ENCODE data around the gene RBM24. TPM values are rescaled to one million over a fixed set of nuclear protein-coding genes. Genes with fewer than 3 reads are reported as not detected.

The RBM24 gene
- total and polyA plus RNA-seq, 2 of the 13 experiments (the other 11 are each of a cell fraction or from before 2014, with no cell fraction given), result 1.5 to 14.2 TPM

DNA sequence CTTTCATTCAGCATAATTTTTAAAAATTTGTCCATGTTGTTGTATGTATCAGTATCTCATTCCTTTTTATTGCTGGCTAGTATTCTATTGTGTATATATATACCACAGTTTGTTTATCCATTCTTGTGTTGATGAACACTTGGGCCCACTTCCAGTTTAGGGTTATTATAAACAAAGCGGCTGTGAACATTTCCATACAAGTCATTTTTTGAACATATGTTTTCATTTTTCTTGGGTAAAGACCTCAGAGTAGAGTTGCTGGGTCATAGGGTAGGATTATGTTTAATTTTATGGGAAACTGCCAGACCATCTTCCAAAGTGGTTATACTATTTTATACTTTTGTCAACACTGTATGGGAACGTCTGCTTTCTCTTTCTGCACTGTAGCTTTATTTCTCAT lies 55.3 kb downstream of the RBM24 start (continued):
- TF ChIP-seq ZNF609 (CRISPR knock-in tag; IDR thresholded peaks at IDR 0.05; ENCODE audit: borderline replicate concordance) (no peak), ZIK1 (CRISPR knock-in tag; IDR thresholded peaks at IDR 0.05; ENCODE audit: borderline replicate concordance, low read depth) (no peak), ZNF256 (CRISPR knock-in tag; conservative IDR thresholded peaks at IDR 0.05) (no peak), SAFB2 (CRISPR knock-in tag; IDR thresholded peaks at IDR 0.05; ENCODE audit: borderline replicate concordance, low read depth) (no peak)

- ChIA-PET CTCF (ENCODE audit: low intra/inter-chr PET ratio, low total read pairs) (no interaction called here), POLR2A (no interaction called here)
- H3K27me3 ChIP-seq (ENCODE audit: control insufficient read depth in 1 of 2, insufficient read depth in 2 of 2, low read length in 2 of 2), result no peaks in the 10 kb centered on the region
- WGBS (ENCODE audit: low lambda C conversion rate), result 100% methylated on average over 2 of the region's 2 CpGs
- no peaks in the 10 kb centered on the region for H3K9me3 ChIP-seq (ENCODE audit: low read length)
- no TSS peak for BruUV-seq (replicated peaks)
- intact Hi-C loops (cut with micrococcal nuclease; ENCODE audit: unreplicated experiment), result no loop called here
- no peak overlapping the region for H3K27ac ChIP-seq (ENCODE audit: extremely low read length, insufficient read depth, low read length)
- no peaks in the 10 kb centered on the region for H3K79me2 ChIP-seq (ENCODE audit: insufficient read depth, low read length)
- H4K20me1 ChIP-seq (ENCODE audit: insufficient read depth, low read length), result no peaks in the 10 kb centered on the region
- no peak for TF ChIP-seq ZNF12 (CRISPR knock-in tag; IDR thresholded peaks at IDR 0.05)
- TF ChIP-seq PHB2 (IDR thresholded peaks at IDR 0.05; ENCODE audit: partially characterized antibody), result no peak
- no peak for TF ChIP-seq MXD1 (CRISPR knock-in tag; IDR thresholded peaks at IDR 0.05)
- no peak for TF ChIP-seq TOPORS (CRISPR knock-in tag; IDR thresholded peaks at IDR 0.05)
- TF ChIP-seq MTF2 (CRISPR knock-in tag; IDR thresholded peaks at IDR 0.05; ENCODE audit: borderline replicate concordance), result no peak
- TF ChIP-seq, protein P1, sequence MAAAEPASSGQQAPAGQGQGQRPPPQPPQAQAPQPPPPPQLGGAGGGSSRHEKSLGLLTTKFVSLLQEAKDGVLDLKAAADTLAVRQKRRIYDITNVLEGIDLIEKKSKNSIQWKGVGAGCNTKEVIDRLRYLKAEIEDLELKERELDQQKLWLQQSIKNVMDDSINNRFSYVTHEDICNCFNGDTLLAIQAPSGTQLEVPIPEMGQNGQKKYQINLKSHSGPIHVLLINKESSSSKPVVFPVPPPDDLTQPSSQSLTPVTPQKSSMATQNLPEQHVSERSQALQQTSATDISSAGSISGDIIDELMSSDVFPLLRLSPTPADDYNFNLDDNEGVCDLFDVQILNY (CRISPR knock-in tag; conservative IDR thresholded peaks at IDR 0.05), result no peak
- TF ChIP-seq FOXA3 (CRISPR knock-in tag; IDR thresholded peaks at IDR 0.05), result no peak
- TF ChIP-seq ONECUT2 (CRISPR knock-in tag; IDR thresholded peaks at IDR 0.05), result no peak
- no peak for TF ChIP-seq ZNF317 (CRISPR knock-in tag; IDR thresholded peaks at IDR 0.05)
- no peak for TF ChIP-seq CBX1 (IDR thresholded peaks at IDR 0.05; ENCODE audit: low read depth)
- no peak for TF ChIP-seq ZNF337 (CRISPR knock-in tag; IDR thresholded peaks at IDR 0.05; ENCODE audit: borderline replicate concordance, low read depth)
- no peak for TF ChIP-seq RFX1 (IDR thresholded peaks at IDR 0.05)
- TF ChIP-seq SMC3 (IDR thresholded peaks at IDR 0.05; ENCODE audit: low read length), result no peak
- in situ Hi-C loops (cut with HindIII; ENCODE audit: extremely low pct_ligation_motif_present, low pct_unique_long_range_greater_than_20kb), result no loop called here
- no peak for DNase-seq (ENCODE audit: low spot score)
- no peak for ATAC-seq
- H3K36me3 ChIP-seq (replicated peaks in 1 of 2; ENCODE audit: control insufficient read depth in 1 of 2, insufficient read depth in 2 of 2, low read length in 2 of 2), result no peaks in the 10 kb centered on the region
- no peak overlapping the region for H3K4me2 ChIP-seq (ENCODE audit: low read depth, low read length)
- H3K9ac ChIP-seq (ENCODE audit: insufficient read depth, low read depth, low read length), result no peak overlapping the region
- no peak overlapping the region for H3K4me3 ChIP-seq (replicated peaks in 1 of 3; ENCODE audit: insufficient read depth in 1 of 3, low read depth in 2 of 3, low read length in 3 of 3)
- FAIRE-seq, result no peak
- H2AFZ ChIP-seq (ENCODE audit: low read length), result no peak overlapping the region
- peaks cover 18% of the 10 kb centered on the region for H3K4me1 ChIP-seq (ENCODE audit: insufficient read depth, low read length)
Measured at GRCh38 chr6:17339308-17339670, 58.1 kb downstream of the RBM24 start.

Measured in HepG2 (cell line).